HepG2 (cell line): Measurements from ENCODE around the gene ARHGAP12. TPM values are rescaled to one million over a fixed set of nuclear protein-coding genes. Genes with fewer than 3 reads are reported as not detected.

Experiments used
- ARNTL ChIP-seq: sonication (generic); formaldehyde crosslinking; IDR thresholded peaks from 2 replicates; pipeline ENCODE4 v1.4.0; 2020; ENCODE audit warnings: mild to moderate bottlenecking, missing genetic modification reagents
- ATF4 ChIP-seq, 2 experiments: fragments of 450-650 bp in 1 of 2; sonication (generic) in 1 of 2; formaldehyde crosslinking; IDR thresholded peaks; 2 replicates each; pipeline versions ENCODE4 v1.5.0 to v1.8.0; 2020 to 2022; ENCODE audit warnings: mild to moderate bottlenecking in 1 of 2, missing genetic modification reagents in 1 of 2
- BCL6 ChIP-seq: IDR thresholded peaks from 2 replicates; pipeline ENCODE4 v1.6.1; 2016; ENCODE audit warnings: missing genetic modification reagents, missing compliant biosample characterization
- CCAR2 ChIP-seq: fragments of 200-400 bp; formaldehyde crosslinking; optimal IDR thresholded peaks from 2 replicates; pipeline ENCODE3; 2018; ENCODE audit warnings: low read depth, mild to moderate bottlenecking, low read length, moderate library complexity
- FOXM1 ChIP-seq: sonication (generic); formaldehyde crosslinking; IDR thresholded peaks from 2 replicates; pipeline ENCODE4 v1.5.0; 2020; ENCODE audit warnings: missing genetic modification reagents
- KLF12 ChIP-seq: sonication (generic); formaldehyde crosslinking; IDR thresholded peaks from 2 replicates; pipeline ENCODE4 v1.4.0; 2020; ENCODE audit warnings: missing genetic modification reagents, borderline replicate concordance
- KMT2A ChIP-seq: sonication (generic); formaldehyde crosslinking; IDR thresholded peaks from 2 replicates; pipeline ENCODE4 v1.4.0; 2020; ENCODE audit warnings: missing genetic modification reagents
- MYC ChIP-seq: sonication (generic); formaldehyde crosslinking; IDR thresholded peaks from 2 replicates; pipeline ENCODE4 v1.9.0; 2021; ENCODE audit warnings: missing genetic modification reagents, borderline replicate concordance
- NFYC ChIP-seq: IDR thresholded peaks from 2 replicates; pipeline ENCODE4 v1.6.1; 2016; ENCODE audit warnings: missing genetic modification reagents, missing compliant biosample characterization
- SP5 ChIP-seq: IDR thresholded peaks from 2 replicates; pipeline ENCODE4 v1.6.1; 2016; ENCODE audit warnings: low read depth, borderline replicate concordance
- TAF15 ChIP-seq: fragments of 200-400 bp; formaldehyde crosslinking; IDR thresholded peaks from one replicate; pipeline ENCODE4 v1.6.1; 2018; ENCODE audit warnings: mild to moderate bottlenecking, low read depth, low read length; ENCODE audit not compliant: poor library complexity, severe bottlenecking
- TBL1XR1 ChIP-seq: fragments of 150-350 bp; IDR thresholded peaks from 2 replicates; pipeline ENCODE4 v1.6.1; 2014; ENCODE audit warnings: borderline replicate concordance, low read length; ENCODE audit not compliant: partially characterized antibody
- TEAD2 ChIP-seq: sonication (generic); formaldehyde crosslinking; IDR thresholded peaks from 2 replicates; pipeline ENCODE4 v1.9.0; 2021; ENCODE audit warnings: missing genetic modification reagents
- ZNF30 ChIP-seq: sonication (generic); formaldehyde crosslinking; IDR thresholded peaks from 2 replicates; pipeline ENCODE4 v1.5.0; 2020; ENCODE audit warnings: mild to moderate bottlenecking, missing genetic modification reagents
- ZNF383 ChIP-seq: sonication (generic); formaldehyde crosslinking; IDR thresholded peaks from 2 replicates; pipeline ENCODE4 v1.4.0; 2020; ENCODE audit warnings: missing genetic modification reagents, mild to moderate bottlenecking, borderline replicate concordance
- ZNF503 ChIP-seq: sonication (generic); formaldehyde crosslinking; IDR thresholded peaks from 2 replicates; pipeline ENCODE4 v1.4.0; 2020; ENCODE audit warnings: missing genetic modification reagents
- polyA plus RNA-seq, 8 experiments: library from polyadenylated mRNA; depleted of rRNA in 3 of 8; stranded (reverse) in 7 of 8; unstranded in 1 of 8; fragments of >200 nt; fragmentation: Illumina TruSeq in 4 of 8; extraction: Trizol in 4 of 8; gene quantifications; 2 replicates each; pipeline versions ENCODE4 v1.2.1 to v1.2.3, GENCODE V29; 2011 to 2016; ENCODE audit warnings: low read depth in 4 of 8, missing spikeins in 1 of 8, mixed read lengths in 1 of 8; ENCODE audit not compliant: insufficient read depth in 1 of 8
- total RNA-seq, 5 experiments: library from RNA; depleted of rRNA; stranded (reverse); fragments of >200 nt; fragmentation: Illumina TruSeq; extraction: Trizol; gene quantifications; 2 replicates each; pipeline ENCODE4 v1.2.3, GENCODE V29; 2016; ENCODE audit warnings: low read depth in 1 of 5
- TF ChIP-seq, protein P1 (sequence below): sonication (generic); formaldehyde crosslinking; IDR thresholded peaks from 2 replicates; pipeline ENCODE4 v1.8.1; 2023; ENCODE audit warnings: missing genetic modification reagents, inconsistent platforms, borderline replicate concordance
- TF ChIP-seq, protein P2 (sequence below): sonication (generic); formaldehyde crosslinking; conservative IDR thresholded peaks from 2 replicates; pipeline ENCODE4 v1.4.0; 2020; ENCODE audit warnings: missing genetic modification reagents
- TF ChIP-seq, protein P3 (sequence below): sonication (generic); formaldehyde crosslinking; IDR thresholded peaks from 2 replicates; pipeline ENCODE4 v1.4.0; 2020; ENCODE audit warnings: missing genetic modification reagents, borderline replicate concordance
- TF ChIP-seq, protein P4 (sequence below): IDR thresholded peaks from 2 replicates; pipeline ENCODE4 v1.6.1; 2016; ENCODE audit warnings: mild to moderate bottlenecking, missing biosample characterization, missing genetic modification reagents

The ARHGAP12 gene
- total and polyA plus RNA-seq, 2 of the 13 experiments (the other 11 are each of a cell fraction or from before 2014, with no cell fraction given), result 25.0 to 54.6 TPM

DNA sequence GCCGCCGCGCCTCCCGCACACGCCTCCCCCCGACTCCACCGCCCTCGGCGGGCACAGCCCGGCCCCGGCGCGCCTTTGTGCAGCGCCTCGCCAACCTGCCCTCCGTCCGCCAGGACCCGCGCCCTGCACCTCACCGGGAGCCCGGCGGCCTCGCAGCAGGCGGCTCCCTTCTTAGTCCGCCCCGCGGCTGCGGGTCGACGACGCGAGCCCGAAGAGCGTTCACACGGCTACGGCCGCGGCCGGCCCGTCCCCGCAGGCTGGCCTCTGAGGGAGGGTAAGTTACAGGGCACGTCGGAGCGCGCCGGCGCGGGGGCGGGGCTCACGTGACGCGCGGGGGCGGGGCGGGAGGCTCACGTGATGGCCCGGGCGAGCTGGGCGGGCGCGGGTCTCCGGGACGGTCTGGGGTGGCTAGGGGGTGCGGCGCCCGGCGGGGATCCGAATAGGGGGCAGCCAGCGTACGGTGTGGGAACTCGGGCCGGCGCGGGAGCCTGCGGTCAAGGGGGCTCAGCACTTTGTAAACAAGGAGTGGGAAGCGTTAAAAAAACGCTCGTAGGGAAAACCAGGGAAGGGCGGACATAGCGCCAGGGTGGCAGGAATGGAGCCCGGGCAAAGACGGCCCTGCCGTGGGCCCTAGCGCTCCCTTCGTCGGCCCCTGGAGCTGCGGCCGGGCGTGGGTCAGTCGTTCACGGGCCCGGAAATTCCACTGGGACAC, at the start of gene ARHGAP12 (continued):
- TF ChIP-seq TAF15 (no peak), BCL6 (CRISPR knock-in tag) (peak; percentile 48; the same call in 1 of the 2 replicates), SP5 (CRISPR knock-in tag) (peak; percentile 77), ARNTL (CRISPR knock-in tag) (no peak; the same call in 1 of the 2 replicates), FOXM1 (CRISPR knock-in tag) (no peak), TBL1XR1 (peak; percentile 45), CCAR2 (no peak), ZNF383 (CRISPR knock-in tag) (no peak), NFYC (CRISPR knock-in tag) (no peak), ZNF30 (CRISPR knock-in tag) (no peak), TEAD2 (CRISPR knock-in tag) (no peak), MYC (CRISPR knock-in tag) (peak; percentile 75), ATF4 (CRISPR knock-in tag; IDR thresholded peaks at IDR 0.05) (no peak; a peak in 1 of 4 replicates), KLF12 (peak; percentile 23; the same call in 1 of the 2 replicates), KMT2A (peak; percentile 69; the same call in 1 of the 2 replicates), ZNF503 (no peak; the same call in 1 of the 2 replicates)
- TF ChIP-seq, protein P1, sequence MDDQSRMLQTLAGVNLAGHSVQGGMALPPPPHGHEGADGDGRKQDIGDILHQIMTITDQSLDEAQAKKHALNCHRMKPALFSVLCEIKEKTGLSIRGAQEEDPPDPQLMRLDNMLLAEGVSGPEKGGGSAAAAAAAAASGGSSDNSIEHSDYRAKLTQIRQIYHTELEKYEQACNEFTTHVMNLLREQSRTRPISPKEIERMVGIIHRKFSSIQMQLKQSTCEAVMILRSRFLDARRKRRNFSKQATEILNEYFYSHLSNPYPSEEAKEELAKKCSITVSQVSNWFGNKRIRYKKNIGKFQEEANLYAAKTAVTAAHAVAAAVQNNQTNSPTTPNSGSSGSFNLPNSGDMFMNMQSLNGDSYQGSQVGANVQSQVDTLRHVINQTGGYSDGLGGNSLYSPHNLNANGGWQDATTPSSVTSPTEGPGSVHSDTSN (CRISPR knock-in tag), result 0 out of 2 replicates have a peak, but pooled peaks have one; percentile 19
- TF ChIP-seq, protein P2, sequence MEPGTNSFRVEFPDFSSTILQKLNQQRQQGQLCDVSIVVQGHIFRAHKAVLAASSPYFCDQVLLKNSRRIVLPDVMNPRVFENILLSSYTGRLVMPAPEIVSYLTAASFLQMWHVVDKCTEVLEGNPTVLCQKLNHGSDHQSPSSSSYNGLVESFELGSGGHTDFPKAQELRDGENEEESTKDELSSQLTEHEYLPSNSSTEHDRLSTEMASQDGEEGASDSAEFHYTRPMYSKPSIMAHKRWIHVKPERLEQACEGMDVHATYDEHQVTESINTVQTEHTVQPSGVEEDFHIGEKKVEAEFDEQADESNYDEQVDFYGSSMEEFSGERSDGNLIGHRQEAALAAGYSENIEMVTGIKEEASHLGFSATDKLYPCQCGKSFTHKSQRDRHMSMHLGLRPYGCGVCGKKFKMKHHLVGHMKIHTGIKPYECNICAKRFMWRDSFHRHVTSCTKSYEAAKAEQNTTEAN (CRISPR knock-in tag), result peak; percentile 45; the same call in 1 of the 2 replicates
- TF ChIP-seq, protein P3, sequence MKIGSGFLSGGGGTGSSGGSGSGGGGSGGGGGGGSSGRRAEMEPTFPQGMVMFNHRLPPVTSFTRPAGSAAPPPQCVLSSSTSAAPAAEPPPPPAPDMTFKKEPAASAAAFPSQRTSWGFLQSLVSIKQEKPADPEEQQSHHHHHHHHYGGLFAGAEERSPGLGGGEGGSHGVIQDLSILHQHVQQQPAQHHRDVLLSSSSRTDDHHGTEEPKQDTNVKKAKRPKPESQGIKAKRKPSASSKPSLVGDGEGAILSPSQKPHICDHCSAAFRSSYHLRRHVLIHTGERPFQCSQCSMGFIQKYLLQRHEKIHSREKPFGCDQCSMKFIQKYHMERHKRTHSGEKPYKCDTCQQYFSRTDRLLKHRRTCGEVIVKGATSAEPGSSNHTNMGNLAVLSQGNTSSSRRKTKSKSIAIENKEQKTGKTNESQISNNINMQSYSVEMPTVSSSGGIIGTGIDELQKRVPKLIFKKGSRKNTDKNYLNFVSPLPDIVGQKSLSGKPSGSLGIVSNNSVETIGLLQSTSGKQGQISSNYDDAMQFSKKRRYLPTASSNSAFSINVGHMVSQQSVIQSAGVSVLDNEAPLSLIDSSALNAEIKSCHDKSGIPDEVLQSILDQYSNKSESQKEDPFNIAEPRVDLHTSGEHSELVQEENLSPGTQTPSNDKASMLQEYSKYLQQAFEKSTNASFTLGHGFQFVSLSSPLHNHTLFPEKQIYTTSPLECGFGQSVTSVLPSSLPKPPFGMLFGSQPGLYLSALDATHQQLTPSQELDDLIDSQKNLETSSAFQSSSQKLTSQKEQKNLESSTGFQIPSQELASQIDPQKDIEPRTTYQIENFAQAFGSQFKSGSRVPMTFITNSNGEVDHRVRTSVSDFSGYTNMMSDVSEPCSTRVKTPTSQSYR (CRISPR knock-in tag), result peak; percentile 31; the same call in 1 of the 2 replicates
- TF ChIP-seq, protein P4, sequence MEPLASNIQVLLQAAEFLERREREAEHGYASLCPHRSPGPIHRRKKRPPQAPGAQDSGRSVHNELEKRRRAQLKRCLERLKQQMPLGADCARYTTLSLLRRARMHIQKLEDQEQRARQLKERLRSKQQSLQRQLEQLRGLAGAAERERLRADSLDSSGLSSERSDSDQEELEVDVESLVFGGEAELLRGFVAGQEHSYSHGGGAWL, result peak; percentile 44; the same call in 1 of the 2 replicates
